CD8-positive, alpha-beta memory T cell (primary cell): ENCODE measurements around the gene PAIP2B. TPM values are rescaled to one million over a fixed set of nuclear protein-coding genes. Genes with fewer than 3 reads are reported as not detected.

Experiments
- CTCF ChIA-PET: fragments of 350-600 bp; sonication (Branson Sonifier 250); formaldehyde crosslinking; loops from one replicate; lab custom pipeline; 2021; ENCODE audit warnings: antibody characterized with exemption; lab: Charles Lee
- POLR2A ChIA-PET: fragments of 350-600 bp; sonication (Branson Sonifier 250); formaldehyde crosslinking; loops from one replicate; lab custom pipeline; 2021; ENCODE audit warnings: antibody characterized with exemption; lab: Charles Lee
- DNase-seq, 5 donors: peaks; one replicate each; pipeline versions ENCODE4 v3.0.0 to v3.0.0-alpha.2; 2020 to 2022; ENCODE audit warnings: mixed read lengths in 1 of 5
- H3K27ac ChIP-seq: one replicate; pipeline ENCODE4 v1.7.0; 2013; ENCODE audit warnings: low read depth, mild to moderate bottlenecking, low read length, moderate library complexity
- H3K27me3 ChIP-seq: 2 replicates; pipeline ENCODE4 v1.7.0; 2013; ENCODE audit warnings: low read length, mild to moderate bottlenecking; ENCODE audit not compliant: insufficient read depth, poor library complexity, severe bottlenecking
- H3K36me3 ChIP-seq: 2 replicates; pipeline ENCODE4 v1.7.0; 2013; ENCODE audit warnings: mild to moderate bottlenecking, low read length, moderate library complexity; ENCODE audit not compliant: insufficient read depth
- H3K4me1 ChIP-seq: 2 replicates; pipeline ENCODE4 v1.7.0; 2013; ENCODE audit warnings: mild to moderate bottlenecking, low read length, moderate library complexity; ENCODE audit not compliant: insufficient read depth
- H3K4me3 ChIP-seq: 2 replicates; pipeline ENCODE4 v1.7.0; 2013; ENCODE audit warnings: mild to moderate bottlenecking, low read length
- H3K9me3 ChIP-seq: 2 replicates; pipeline ENCODE4 v1.7.0; 2013; ENCODE audit warnings: mild to moderate bottlenecking, low read length
- H3K27ac Mint-ChIP-seq, 8 donors: one replicate each; pipeline ENCODE4 v1.8.0; 2020 to 2021; ENCODE audit warnings: mixed read lengths in 8 of 8, mild to moderate bottlenecking in 6 of 8, inconsistent platforms in 3 of 8, moderate library complexity in 3 of 8
- H3K27me3 Mint-ChIP-seq, 2 donors: one replicate each; pipeline ENCODE4 v1.8.0; 2020 to 2021; ENCODE audit warnings: mixed read lengths in 2 of 2, mild to moderate bottlenecking in 1 of 2, moderate library complexity in 1 of 2
- H3K36me3 Mint-ChIP-seq, 3 donors: one replicate each; pipeline ENCODE4 v1.8.0; 2020 to 2021; ENCODE audit warnings: mixed read lengths in 3 of 3, inconsistent platforms in 1 of 3, mild to moderate bottlenecking in 1 of 3
- H3K4me1 Mint-ChIP-seq, 3 donors: one replicate each; pipeline ENCODE4 v1.8.0; 2020 to 2021; ENCODE audit warnings: mixed read lengths in 3 of 3, inconsistent platforms in 1 of 3, mild to moderate bottlenecking in 1 of 3
- H3K4me3 Mint-ChIP-seq, 7 donors: one replicate each; pipeline ENCODE4 v1.8.0; 2020 to 2021; ENCODE audit warnings: mixed read lengths in 7 of 7, mild to moderate bottlenecking in 6 of 7, moderate library complexity in 4 of 7, inconsistent platforms in 2 of 7
- H3K9me3 Mint-ChIP-seq, 5 donors: one replicate each; pipeline ENCODE4 v1.8.0; 2020 to 2022; ENCODE audit warnings: mixed read lengths in 5 of 5, mild to moderate bottlenecking in 3 of 5, moderate library complexity in 2 of 5, inconsistent platforms in 1 of 5
- polyA plus RNA-seq: library from polyadenylated mRNA; unstranded; fragments of 300-500 nt; fragmentation: Illumina TruSeq; gene quantifications from one replicate; pipeline ENCODE4 v1.2.3, GENCODE V29; 2021
- total RNA-seq, 2 experiments: library from RNA; stranded (reverse); gene quantifications; one replicate each; pipeline ENCODE4 v1.2.3, GENCODE V29; 2021

Gene PAIP2B
- total and polyA plus RNA-seq, 3 experiments from 2014 or later, result 2.1 to 2.3 (median 2.2) TPM

- peaks cover 0 to 4% (median 0%) of the 10 kb centered on the region in 3 donors for H3K4me1 Mint-ChIP-seq
- DNase-seq, result no peak
- peaks cover 21 to 60% of the 10 kb centered on the region in 2 donors for H3K27me3 Mint-ChIP-seq
- ChIA-PET CTCF (no interaction called here), POLR2A (no interaction called here)
- H3K4me3 Mint-ChIP-seq, result no peak overlapping the region
- peaks cover 0 to 1% (median 0%) of the 10 kb centered on the region in 5 donors for H3K9me3 Mint-ChIP-seq
- Histone ChIP-seq H3K36me3 (no peaks in the 10 kb centered on the region), H3K27ac (no peak overlapping the region), H3K9me3 (no peaks in the 10 kb centered on the region), H3K4me3 (no peak overlapping the region), H3K4me1 (no peaks in the 10 kb centered on the region), H3K27me3 (peaks cover 8% of the 10 kb centered on the region)
- H3K27ac Mint-ChIP-seq, result no peak overlapping the region
- H3K36me3 Mint-ChIP-seq, result peaks cover 0 to 4% (median 0%) of the 10 kb centered on the region in 3 donors
Measured at GRCh38 chr2:71253476-71253875, 26.6 kb upstream of the PAIP2B start.

- Mint-ChIP-seq H3K27me3 (peaks cover 23 to 57% of the 10 kb centered on the region in 2 donors), H3K4me3 (no peak overlapping the region), H3K4me1 (peaks cover 0 to 4% (median 0%) of the 10 kb centered on the region in 3 donors), H3K9me3 (peaks cover 0 to 1% (median 0%) of the 10 kb centered on the region in 5 donors), H3K27ac (no peak overlapping the region), H3K36me3 (peaks cover 0 to 4% (median 0%) of the 10 kb centered on the region in 3 donors)
- POLR2A ChIA-PET, result no interaction called here
- peaks cover 8% of the 10 kb centered on the region for H3K27me3 ChIP-seq
- H3K36me3 ChIP-seq, result no peaks in the 10 kb centered on the region
- no peak overlapping the region for H3K27ac ChIP-seq
- no peaks in the 10 kb centered on the region for H3K9me3 ChIP-seq
- H3K4me1 ChIP-seq, result no peaks in the 10 kb centered on the region
- DNase-seq, result no peak
- CTCF ChIA-PET, result no interaction called here
- H3K4me3 ChIP-seq, result no peak overlapping the region
Measured at GRCh38 chr2:71252862-71253261, 26.0 kb upstream of the PAIP2B start.

- CTCF ChIA-PET, result no interaction called here
- H3K9me3 ChIP-seq, result no peaks in the 10 kb centered on the region
- Mint-ChIP-seq H3K27me3 (peaks cover 23 to 52% of the 10 kb centered on the region in 2 donors), H3K4me3 (no peak overlapping the region), H3K36me3 (peaks cover 0 to 4% (median 0%) of the 10 kb centered on the region in 3 donors), H3K4me1 (peaks cover 0 to 4% (median 0%) of the 10 kb centered on the region in 3 donors), H3K9me3 (peaks cover 0 to 8% (median 6%) of the 10 kb centered on the region in 5 donors), H3K27ac (no peak overlapping the region)
- no peak overlapping the region for H3K4me3 ChIP-seq
- no peaks in the 10 kb centered on the region for H3K36me3 ChIP-seq
- H3K27me3 ChIP-seq, result peaks cover 8% of the 10 kb centered on the region
- POLR2A ChIA-PET, result no interaction called here
- DNase-seq, result no peak
- no peaks in the 10 kb centered on the region for H3K4me1 ChIP-seq
- no peak overlapping the region for H3K27ac ChIP-seq
Measured at GRCh38 chr2:71250935-71251334, 24.0 kb upstream of the PAIP2B start.

GRCh38 chr2:71244302-71244660, 17.4 kb upstream of the PAIP2B start:
- H3K4me3 Mint-ChIP-seq, result no peak overlapping the region
- ChIA-PET CTCF (interaction anchor here (1.0 to 3.0 kb wide), 2 partner anchors 17 to 22 kb away, joined by 4 to 7 read pairs; partner anchors contain the start of gene PAIP2B), POLR2A (no interaction called here)
- peaks cover 0 to 8% (median 5%) of the 10 kb centered on the region in 5 donors for H3K9me3 Mint-ChIP-seq
- Histone ChIP-seq H3K27ac (no peak overlapping the region), H3K27me3 (no peaks in the 10 kb centered on the region), H3K36me3 (no peaks in the 10 kb centered on the region), H3K4me1 (no peaks in the 10 kb centered on the region), H3K4me3 (no peak overlapping the region), H3K9me3 (no peaks in the 10 kb centered on the region)
- peaks cover 19 to 21% of the 10 kb centered on the region in 2 donors for H3K27me3 Mint-ChIP-seq
- no peaks in the 10 kb centered on the region for H3K36me3 Mint-ChIP-seq
- H3K4me1 Mint-ChIP-seq, result no peaks in the 10 kb centered on the region
- DNase-seq, result no peak
- no peak overlapping the region for H3K27ac Mint-ChIP-seq

- H3K9me3 ChIP-seq, result no peaks in the 10 kb centered on the region
- H3K27ac ChIP-seq, result no peak overlapping the region
- no peak for DNase-seq
- H3K4me3 ChIP-seq, result no peak overlapping the region
- Mint-ChIP-seq H3K4me3 (no peak overlapping the region), H3K36me3 (no peaks in the 10 kb centered on the region), H3K27ac (no peak overlapping the region), H3K27me3 (peaks cover 15 to 20% of the 10 kb centered on the region in 2 donors), H3K9me3 (peaks cover 0 to 8% (median 5%) of the 10 kb centered on the region in 5 donors), H3K4me1 (no peaks in the 10 kb centered on the region)
- no peaks in the 10 kb centered on the region for H3K27me3 ChIP-seq
- POLR2A ChIA-PET, result no interaction called here
- no peaks in the 10 kb centered on the region for H3K4me1 ChIP-seq
- CTCF ChIA-PET, result interaction anchor here (1.0 to 3.0 kb wide), 2 partner anchors 16 to 22 kb away, joined by 4 to 7 read pairs; partner anchors contain the start of gene PAIP2B
- H3K36me3 ChIP-seq, result no peaks in the 10 kb centered on the region
Measured at GRCh38 chr2:71243634-71244301, 16.9 kb upstream of the PAIP2B start.

- Mint-ChIP-seq H3K4me1 (no peaks in the 10 kb centered on the region), H3K27me3 (peaks cover 7 to 14% of the 10 kb centered on the region in 2 donors), H3K9me3 (no peaks in the 10 kb centered on the region), H3K4me3 (no peak overlapping the region), H3K27ac (no peak overlapping the region), H3K36me3 (no peaks in the 10 kb centered on the region)
- H3K27me3 ChIP-seq, result no peaks in the 10 kb centered on the region
- no peak overlapping the region for H3K4me3 ChIP-seq
- no peaks in the 10 kb centered on the region for H3K36me3 ChIP-seq
- no peaks in the 10 kb centered on the region for H3K9me3 ChIP-seq
- ChIA-PET CTCF (no interaction called here), POLR2A (interaction anchor here (0.6 kb wide), 1 partner anchor 10 kb away, joined by 5 read pairs; no protein-coding TSS in a partner anchor)
- H3K27ac ChIP-seq, result no peak overlapping the region
- DNase-seq, result no peak
- no peaks in the 10 kb centered on the region for H3K4me1 ChIP-seq
Measured at GRCh38 chr2:71240794-71241193, 13.9 kb upstream of the PAIP2B start.

GRCh38 chr2:71238089-71238488, 11.2 kb upstream of the PAIP2B start:
- H3K4me1 ChIP-seq, result no peaks in the 10 kb centered on the region
- no peak overlapping the region for H3K27ac Mint-ChIP-seq
- no peaks in the 10 kb centered on the region for H3K9me3 ChIP-seq
- H3K4me3 ChIP-seq, result no peak overlapping the region
- peaks cover 0 to 2% (median 0%) of the 10 kb centered on the region in 3 donors for H3K36me3 Mint-ChIP-seq
- peaks cover 0 to 4% (median 0%) of the 10 kb centered on the region in 5 donors for H3K9me3 Mint-ChIP-seq
- H3K27me3 ChIP-seq, result no peaks in the 10 kb centered on the region
- peaks cover 14 to 22% of the 10 kb centered on the region in 2 donors for H3K27me3 Mint-ChIP-seq
- DNase-seq, result no peak
- no peak overlapping the region for H3K4me3 Mint-ChIP-seq
- CTCF ChIA-PET, result no interaction called here
- no peak overlapping the region for H3K27ac ChIP-seq
- H3K36me3 ChIP-seq, result no peaks in the 10 kb centered on the region
- POLR2A ChIA-PET, result no interaction called here
- no peaks in the 10 kb centered on the region for H3K4me1 Mint-ChIP-seq

- no peaks in the 10 kb centered on the region for H3K9me3 ChIP-seq
- H3K9me3 Mint-ChIP-seq, result peaks cover 0 to 11% (median 5%) of the 10 kb centered on the region in 5 donors
- DNase-seq, result no peak
- H3K27me3 ChIP-seq, result no peaks in the 10 kb centered on the region
- H3K4me1 Mint-ChIP-seq, result no peaks in the 10 kb centered on the region
- no peak overlapping the region for H3K27ac Mint-ChIP-seq
- ChIA-PET POLR2A (no interaction called here), CTCF (interaction anchor here (1.4 kb wide), 1 partner anchor 96 kb away, joined by 3 read pairs; the partner anchor contains the start of gene ZNF638)
- no peak overlapping the region for H3K4me3 ChIP-seq
- no peak overlapping the region for H3K27ac ChIP-seq
- no peaks in the 10 kb centered on the region for H3K4me1 ChIP-seq
- no peaks in the 10 kb centered on the region for H3K36me3 ChIP-seq
- H3K36me3 Mint-ChIP-seq, result peaks cover 0 to 5% (median 4%) of the 10 kb centered on the region in 3 donors
- H3K27me3 Mint-ChIP-seq, result peaks cover 14 to 36% of the 10 kb centered on the region in 2 donors
- no peak overlapping the region for H3K4me3 Mint-ChIP-seq
Measured at GRCh38 chr2:71235930-71236587, 9.2 kb upstream of the PAIP2B start.
